Endodermal cell (in vitro differentiated cells): ENCODE data around the gene USP30. TPM values are rescaled to one million over a fixed set of nuclear protein-coding genes. Genes with fewer than 3 reads are reported as not detected.
A peak's percentile ranks its signal among the peaks of the same experiment; 100 is the strongest.

Experiments
- DNase-seq: peaks from one replicate; pipeline ENCODE4 v3.0.0-alpha.2; 2017
- H3K27ac ChIP-seq: 2 replicates; pipeline ENCODE4 v1.5.1; 2013; ENCODE audit warnings: mild to moderate bottlenecking, low read depth, low read length, moderate library complexity
- H3K27me3 ChIP-seq: 2 replicates; pipeline ENCODE4 v1.6.1; 2013; ENCODE audit warnings: mild to moderate bottlenecking, low read length, moderate library complexity; ENCODE audit not compliant: insufficient read depth, control insufficient read depth, poor library complexity, severe bottlenecking
- H3K36me3 ChIP-seq: 2 replicates; pipeline ENCODE4 v1.7.0; 2013; ENCODE audit warnings: mild to moderate bottlenecking, low read length, moderate library complexity; ENCODE audit not compliant: control insufficient read depth, insufficient read depth
- H3K4me1 ChIP-seq: one replicate; pipeline ENCODE4 v1.7.0; 2013; ENCODE audit warnings: low read length; ENCODE audit not compliant: control insufficient read depth, insufficient read depth
- H3K4me3 ChIP-seq: 2 replicates; pipeline ENCODE4 v1.5.1; 2013; ENCODE audit warnings: mild to moderate bottlenecking, low read length, moderate library complexity
- H3K9ac ChIP-seq: 2 replicates; pipeline ENCODE4 v1.6.1; 2013; ENCODE audit warnings: mild to moderate bottlenecking, low read length, moderate library complexity; ENCODE audit not compliant: poor library complexity, severe bottlenecking; ENCODE audit errors: extremely low read depth
- H3K9me3 ChIP-seq: 2 replicates; pipeline ENCODE4 v1.6.1; 2013; ENCODE audit warnings: mild to moderate bottlenecking, low read length, moderate library complexity; ENCODE audit not compliant: control insufficient read depth
- H3K27ac Mint-ChIP-seq: 2 replicates; pipeline ENCODE4 v1.8.0; 2020; ENCODE audit warnings: mixed read lengths
- H3K27me3 Mint-ChIP-seq: 2 replicates; pipeline ENCODE4 v1.8.0; 2021; ENCODE audit warnings: mild to moderate bottlenecking, mixed read lengths; ENCODE audit not compliant: insufficient read depth
- H3K36me3 Mint-ChIP-seq: 2 replicates; pipeline ENCODE4 v1.8.0; 2020; ENCODE audit warnings: low read depth, mixed read lengths
- H3K4me1 Mint-ChIP-seq: 2 replicates; pipeline ENCODE4 v1.8.0; 2020; ENCODE audit warnings: mixed read lengths
- H3K4me3 Mint-ChIP-seq: 2 replicates; pipeline ENCODE4 v1.8.0; 2020; ENCODE audit warnings: mild to moderate bottlenecking, moderate library complexity, mixed read lengths
- H3K9me3 Mint-ChIP-seq: 2 replicates; pipeline ENCODE4 v1.8.0; 2020; ENCODE audit warnings: mild to moderate bottlenecking, mixed read lengths
- whole genome bisulfite sequencing, 2 experiments: methylation state at CpG; one replicate each; pipeline versions ENCODE4 v1.1.5 to v1.1.7; 2013; ENCODE audit warnings: missing lambda C conversion rate in 2 of 2, mixed read lengths in 1 of 2; ENCODE audit not compliant: insufficient coverage in 1 of 2, insufficient read length in 1 of 2; 5-methylcytosine and 5-hydroxymethylcytosine counted together
- total RNA-seq, 2 donors: library from RNA; stranded (reverse); fragmentation: NEBNext Ultra II Directional in 1 of 2; extraction: Animal tissue kit (Norgen Biotek cat#: 25700) in 1 of 2; gene quantifications; 2 replicates in 1 of 2; 3 replicates in 1 of 2; pipeline ENCODE4 v1.2.1, GENCODE V29; 2021
- TF ChIP-seq, protein P1 (sequence below): fragments of 200-600 bp; sonication (generic); conservative IDR thresholded peaks from 2 replicates; pipeline ENCODE4 v1.5.0; 2021; ENCODE audit warnings: antibody characterized with exemption, mild to moderate bottlenecking

USP30 gene
- total RNA-seq, 2 donors from 2014 or later = 6.3 to 10.8 TPM

GRCh38 chr12:109033239-109034196 is 18.9 kb upstream of the USP30 start:
- Mint-ChIP-seq H3K4me1 (no peaks in the 10 kb centered on the region), H3K4me3 (no peak overlapping the region), H3K27ac (no peak overlapping the region), H3K9me3 (peaks cover 8% of the 10 kb centered on the region), H3K27me3 (peaks cover 2% of the 10 kb centered on the region), H3K36me3 (no peaks in the 10 kb centered on the region)
- no peak overlapping the region for H3K27ac ChIP-seq
- no peak overlapping the region for H3K9ac ChIP-seq
- TF ChIP-seq, protein P1, sequence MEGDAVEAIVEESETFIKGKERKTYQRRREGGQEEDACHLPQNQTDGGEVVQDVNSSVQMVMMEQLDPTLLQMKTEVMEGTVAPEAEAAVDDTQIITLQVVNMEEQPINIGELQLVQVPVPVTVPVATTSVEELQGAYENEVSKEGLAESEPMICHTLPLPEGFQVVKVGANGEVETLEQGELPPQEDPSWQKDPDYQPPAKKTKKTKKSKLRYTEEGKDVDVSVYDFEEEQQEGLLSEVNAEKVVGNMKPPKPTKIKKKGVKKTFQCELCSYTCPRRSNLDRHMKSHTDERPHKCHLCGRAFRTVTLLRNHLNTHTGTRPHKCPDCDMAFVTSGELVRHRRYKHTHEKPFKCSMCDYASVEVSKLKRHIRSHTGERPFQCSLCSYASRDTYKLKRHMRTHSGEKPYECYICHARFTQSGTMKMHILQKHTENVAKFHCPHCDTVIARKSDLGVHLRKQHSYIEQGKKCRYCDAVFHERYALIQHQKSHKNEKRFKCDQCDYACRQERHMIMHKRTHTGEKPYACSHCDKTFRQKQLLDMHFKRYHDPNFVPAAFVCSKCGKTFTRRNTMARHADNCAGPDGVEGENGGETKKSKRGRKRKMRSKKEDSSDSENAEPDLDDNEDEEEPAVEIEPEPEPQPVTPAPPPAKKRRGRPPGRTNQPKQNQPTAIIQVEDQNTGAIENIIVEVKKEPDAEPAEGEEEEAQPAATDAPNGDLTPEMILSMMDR = no peak
- no peak for DNase-seq
- no peak overlapping the region for H3K4me3 ChIP-seq
- H3K27me3 ChIP-seq = peaks cover 6% of the 10 kb centered on the region
- H3K4me1 ChIP-seq = no peaks in the 10 kb centered on the region
- peaks cover 6% of the 10 kb centered on the region for H3K9me3 ChIP-seq
- H3K36me3 ChIP-seq = no peaks in the 10 kb centered on the region
- WGBS, 2 experiments = 66 to 70% methylated on average over 5 to 7 of the region's 7 CpGs

DNA sequence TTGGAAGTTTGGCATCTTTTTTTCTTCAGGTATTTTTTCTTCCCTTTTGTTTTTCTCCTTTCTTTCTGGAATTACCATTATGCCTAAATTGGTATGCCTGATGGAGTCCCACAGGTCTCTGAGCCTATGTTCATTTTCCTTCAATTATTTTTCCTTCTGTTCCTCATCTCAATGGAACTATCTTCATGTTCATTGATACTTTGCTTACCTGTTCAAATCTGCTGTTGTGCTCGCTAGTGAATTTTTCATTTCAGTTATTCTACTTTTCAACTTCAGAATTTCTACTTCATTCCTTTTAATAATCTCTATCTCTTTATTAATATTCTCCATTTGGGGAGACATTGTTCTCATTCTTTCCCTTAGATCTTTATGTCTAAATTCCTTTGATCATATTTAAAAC is 15.4 kb upstream of the USP30 start:
- WGBS, 2 experiments = 94 to 100% methylated on average over 1 of the region's 1 CpG
- Histone ChIP-seq H3K9me3 (peaks cover 9% of the 10 kb centered on the region), H3K4me3 (no peak overlapping the region), H3K27me3 (peaks cover 8% of the 10 kb centered on the region), H3K36me3 (no peaks in the 10 kb centered on the region), H3K27ac (no peak overlapping the region), H3K9ac (no peak overlapping the region), H3K4me1 (no peaks in the 10 kb centered on the region)
- H3K27ac Mint-ChIP-seq = no peak overlapping the region
- TF ChIP-seq, protein P1 = no peak
- DNase-seq = no peak
- no peaks in the 10 kb centered on the region for H3K4me1 Mint-ChIP-seq
- no peaks in the 10 kb centered on the region for H3K36me3 Mint-ChIP-seq
- peaks cover 3% of the 10 kb centered on the region for H3K27me3 Mint-ChIP-seq
- no peak overlapping the region for H3K4me3 Mint-ChIP-seq
- peaks cover 8% of the 10 kb centered on the region for H3K9me3 Mint-ChIP-seq

GRCh38 chr12:109044241-109044640 is 8.1 kb upstream of the USP30 start:
- Histone ChIP-seq H3K27me3 (peaks cover 28% of the 10 kb centered on the region), H3K36me3 (no peaks in the 10 kb centered on the region), H3K9me3 (peaks cover 9% of the 10 kb centered on the region), H3K4me1 (no peaks in the 10 kb centered on the region), H3K4me3 (no peak overlapping the region), H3K27ac (no peak overlapping the region), H3K9ac (no peak overlapping the region)
- Mint-ChIP-seq H3K36me3 (no peaks in the 10 kb centered on the region), H3K27me3 (peaks cover 16% of the 10 kb centered on the region), H3K4me3 (no peak overlapping the region), H3K27ac (no peak overlapping the region), H3K9me3 (peaks cover 5% of the 10 kb centered on the region), H3K4me1 (no peaks in the 10 kb centered on the region)
- peak; percentile 10 for DNase-seq
- TF ChIP-seq, protein P1 = no peak
- 74 to 88% methylated on average over 3 to 5 of the region's 5 CpGs for WGBS, 2 experiments
